GM18907 (cell line): ENCODE results near the gene CEP104.

Source experiments
- ATAC-seq: cut with Tn5 transposase; IDR thresholded peaks from one replicate; pipeline ENCODE4 v1.9.1; 2021; ENCODE audit warnings: mild to moderate bottlenecking, moderate library complexity; ENCODE audit not compliant: unreplicated experiment

Gene CEP104

GRCh38 chr1:3894626-3895278, 37.7 kb upstream of the CEP104 start:
- ATAC-seq, result no peak

GRCh38 chr1:3893190-3893589, 36.2 kb upstream of the CEP104 start:
- no peak for ATAC-seq

- ATAC-seq, result no peak
Observed at GRCh38 chr1:3892748-3893147, 35.7 kb upstream of the CEP104 start.

GRCh38 chr1:3891329-3891865, 34.4 kb upstream of the CEP104 start:
- no peak for ATAC-seq

GRCh38 chr1:3890389-3891328, 33.6 kb upstream of the CEP104 start:
- no peak for ATAC-seq

- ATAC-seq, result no peak
Observed at GRCh38 chr1:3889936-3890335, 32.9 kb upstream of the CEP104 start.

- ATAC-seq, result no peak
Observed at GRCh38 chr1:3888301-3888700, 31.3 kb upstream of the CEP104 start.

GRCh38 chr1:3886691-3887090, 29.7 kb upstream of the CEP104 start:
- no peak for ATAC-seq

GRCh38 chr1:3886106-3886670, 29.2 kb upstream of the CEP104 start:
- no peak for ATAC-seq

- no peak for ATAC-seq
Observed at GRCh38 chr1:3885611-3886010, 28.6 kb upstream of the CEP104 start.

GRCh38 chr1:3884966-3885365, 28.0 kb upstream of the CEP104 start:
- no peak for ATAC-seq

- ATAC-seq, result no peak
Observed at GRCh38 chr1:3883194-3883925, 26.3 kb upstream of the CEP104 start.

GRCh38 chr1:3881193-3881480, 24.1 kb upstream of the CEP104 start:
- no peak for ATAC-seq

GRCh38 chr1:3880429-3881192, 23.6 kb upstream of the CEP104 start:
- ATAC-seq, result no peak

GRCh38 chr1:3879787-3880428, 22.9 kb upstream of the CEP104 start:
- no peak for ATAC-seq

GRCh38 chr1:3879099-3879498, 22.1 kb upstream of the CEP104 start:
- no peak for ATAC-seq

GRCh38 chr1:3876716-3877115, 19.7 kb upstream of the CEP104 start:
- no peak for ATAC-seq

GRCh38 chr1:3874736-3875135, 17.7 kb upstream of the CEP104 start:
- ATAC-seq, result no peak

GRCh38 chr1:3872546-3872945, 15.5 kb upstream of the CEP104 start:
- no peak for ATAC-seq

GRCh38 chr1:3871451-3871805, 14.4 kb upstream of the CEP104 start:
- ATAC-seq, result no peak
